ENCODE results near the gene LAPTM5. TPM values are rescaled to one million over a fixed set of nuclear protein-coding genes. Genes with fewer than 3 reads are reported as not detected.

LAPTM5 gene
- total RNA-seq, 1 experiment from 2014 or later: 1.5 TPM

GRCh38 chr1:30754684-30755171 is 2.8 kb downstream of the LAPTM5 start:
- CTCF ChIA-PET: no interaction called here
- H3K4me2 ChIP-seq (ENCODE audit: low read length): no peak overlapping the region
- peaks cover 0 to 20% of the 10 kb centered on the region in 2 experiments; a peak in 3 of 4 replicates for H3K4me1 ChIP-seq (ENCODE audit: control insufficient read depth in 1 of 2, insufficient read depth in 2 of 2, low read length in 2 of 2)
- no peak overlapping the region for H2AFZ ChIP-seq (ENCODE audit: low read depth, low read length, poor library complexity, severe bottlenecking)
- no peaks in the 10 kb centered on the region for H3K79me2 ChIP-seq (ENCODE audit: insufficient read depth, low read length)
- no peaks in the 10 kb centered on the region for H4K20me1 ChIP-seq (ENCODE audit: insufficient read depth)
- no peaks in the 10 kb centered on the region for H3K36me3 ChIP-seq (ENCODE audit: control insufficient read depth in 1 of 2, insufficient read depth in 2 of 2, low read length in 2 of 2)
- H3K27me3 ChIP-seq (ENCODE audit: insufficient read depth, low read length): no peaks in the 10 kb centered on the region
- POLR2A ChIA-PET: no interaction called here
- ATAC-seq (no peak), DNase-seq (ENCODE audit: low read depth, low spot score) (no peak)
- no peak overlapping the region for H3K9ac ChIP-seq (ENCODE audit: low read length)
- RAD21 ChIA-PET (ENCODE audit: low non-redundant PET in 1 of 2, low total read pairs in 2 of 2, uncharacterized antibody in 2 of 2, unreplicated experiment in 2 of 2): no interaction called here
- no peak overlapping the region for H3K4me3 ChIP-seq (replicated peaks in 1 of 2; ENCODE audit: low read depth in 1 of 2, low read length in 2 of 2)
- no peaks in the 10 kb centered on the region for H3K9me3 ChIP-seq (ENCODE audit: control insufficient read depth in 1 of 2, insufficient read depth in 1 of 2, low read depth in 1 of 2, low read length in 2 of 2)
- H3K27ac ChIP-seq (ENCODE audit: low read depth, low read length): no peak overlapping the region
- no peaks in the 10 kb centered on the region for H3K9me2 ChIP-seq (ENCODE audit: insufficient read depth)
- TF ChIP-seq POLR2A (IDR thresholded peaks at IDR 0.05; ENCODE audit: borderline replicate concordance, extremely low read depth, insufficient read depth, insufficient read length): no peak
- intact Hi-C loops (cut with micrococcal nuclease): no loop called here
- no TSS peak for BruUV-seq (replicated peaks)

- peaks cover 0 to 13% of the 10 kb centered on the region in 2 experiments; a peak in 3 of 4 replicates for H3K4me1 ChIP-seq (ENCODE audit: control insufficient read depth in 1 of 2, insufficient read depth in 2 of 2, low read length in 2 of 2)
- TF ChIP-seq, protein P1, sequence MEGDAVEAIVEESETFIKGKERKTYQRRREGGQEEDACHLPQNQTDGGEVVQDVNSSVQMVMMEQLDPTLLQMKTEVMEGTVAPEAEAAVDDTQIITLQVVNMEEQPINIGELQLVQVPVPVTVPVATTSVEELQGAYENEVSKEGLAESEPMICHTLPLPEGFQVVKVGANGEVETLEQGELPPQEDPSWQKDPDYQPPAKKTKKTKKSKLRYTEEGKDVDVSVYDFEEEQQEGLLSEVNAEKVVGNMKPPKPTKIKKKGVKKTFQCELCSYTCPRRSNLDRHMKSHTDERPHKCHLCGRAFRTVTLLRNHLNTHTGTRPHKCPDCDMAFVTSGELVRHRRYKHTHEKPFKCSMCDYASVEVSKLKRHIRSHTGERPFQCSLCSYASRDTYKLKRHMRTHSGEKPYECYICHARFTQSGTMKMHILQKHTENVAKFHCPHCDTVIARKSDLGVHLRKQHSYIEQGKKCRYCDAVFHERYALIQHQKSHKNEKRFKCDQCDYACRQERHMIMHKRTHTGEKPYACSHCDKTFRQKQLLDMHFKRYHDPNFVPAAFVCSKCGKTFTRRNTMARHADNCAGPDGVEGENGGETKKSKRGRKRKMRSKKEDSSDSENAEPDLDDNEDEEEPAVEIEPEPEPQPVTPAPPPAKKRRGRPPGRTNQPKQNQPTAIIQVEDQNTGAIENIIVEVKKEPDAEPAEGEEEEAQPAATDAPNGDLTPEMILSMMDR (IDR thresholded peaks at IDR 0.05 in 2 of 3, conservative IDR thresholded peaks at IDR 0.05 in 1 of 3; ENCODE audit: borderline replicate concordance in 1 of 3, insufficient read depth in 1 of 3, low read depth in 2 of 3, low read length in 2 of 3): no peak
- TF ChIP-seq MAX (IDR thresholded peaks at IDR 0.05) (no peak), ZNF274 (IDR thresholded peaks at IDR 0.05; ENCODE audit: low read depth, low read length) (no peak), SP1 (IDR thresholded peaks at IDR 0.05; ENCODE audit: low read depth) (no peak), YY1 (IDR thresholded peaks at IDR 0.05; ENCODE audit: extremely low read depth, insufficient replicate concordance, low read depth, low read length) (no peak), SIN3A (IDR thresholded peaks at IDR 0.05; ENCODE audit: low read depth) (no peak), SRF (IDR thresholded peaks at IDR 0.05; ENCODE audit: low read depth) (no peak), EGR1 (IDR thresholded peaks at IDR 0.05; ENCODE audit: low read depth) (no peak), POLR2A (IDR thresholded peaks at IDR 0.05; ENCODE audit: borderline replicate concordance, extremely low read depth, insufficient read depth, insufficient read length) (no peak), POLR2AphosphoS5 (IDR thresholded peaks at IDR 0.05; ENCODE audit: low read depth, low read length) (no peak), EZH2 (IDR thresholded peaks at IDR 0.05) (no peak), RAD21 (IDR thresholded peaks at IDR 0.05; ENCODE audit: low read depth) (no peak), CBX3 (IDR thresholded peaks at IDR 0.05; ENCODE audit: low read depth) (no peak), TCF7L2 (IDR thresholded peaks at IDR 0.05; ENCODE audit: borderline replicate concordance, extremely low read depth, insufficient read depth, insufficient read length) (no peak)
- TF ChIP-seq, protein P2, sequence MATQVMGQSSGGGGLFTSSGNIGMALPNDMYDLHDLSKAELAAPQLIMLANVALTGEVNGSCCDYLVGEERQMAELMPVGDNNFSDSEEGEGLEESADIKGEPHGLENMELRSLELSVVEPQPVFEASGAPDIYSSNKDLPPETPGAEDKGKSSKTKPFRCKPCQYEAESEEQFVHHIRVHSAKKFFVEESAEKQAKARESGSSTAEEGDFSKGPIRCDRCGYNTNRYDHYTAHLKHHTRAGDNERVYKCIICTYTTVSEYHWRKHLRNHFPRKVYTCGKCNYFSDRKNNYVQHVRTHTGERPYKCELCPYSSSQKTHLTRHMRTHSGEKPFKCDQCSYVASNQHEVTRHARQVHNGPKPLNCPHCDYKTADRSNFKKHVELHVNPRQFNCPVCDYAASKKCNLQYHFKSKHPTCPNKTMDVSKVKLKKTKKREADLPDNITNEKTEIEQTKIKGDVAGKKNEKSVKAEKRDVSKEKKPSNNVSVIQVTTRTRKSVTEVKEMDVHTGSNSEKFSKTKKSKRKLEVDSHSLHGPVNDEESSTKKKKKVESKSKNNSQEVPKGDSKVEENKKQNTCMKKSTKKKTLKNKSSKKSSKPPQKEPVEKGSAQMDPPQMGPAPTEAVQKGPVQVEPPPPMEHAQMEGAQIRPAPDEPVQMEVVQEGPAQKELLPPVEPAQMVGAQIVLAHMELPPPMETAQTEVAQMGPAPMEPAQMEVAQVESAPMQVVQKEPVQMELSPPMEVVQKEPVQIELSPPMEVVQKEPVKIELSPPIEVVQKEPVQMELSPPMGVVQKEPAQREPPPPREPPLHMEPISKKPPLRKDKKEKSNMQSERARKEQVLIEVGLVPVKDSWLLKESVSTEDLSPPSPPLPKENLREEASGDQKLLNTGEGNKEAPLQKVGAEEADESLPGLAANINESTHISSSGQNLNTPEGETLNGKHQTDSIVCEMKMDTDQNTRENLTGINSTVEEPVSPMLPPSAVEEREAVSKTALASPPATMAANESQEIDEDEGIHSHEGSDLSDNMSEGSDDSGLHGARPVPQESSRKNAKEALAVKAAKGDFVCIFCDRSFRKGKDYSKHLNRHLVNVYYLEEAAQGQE (IDR thresholded peaks at IDR 0.05; ENCODE audit: low read depth): no peak
- TF ChIP-seq, protein P3, sequence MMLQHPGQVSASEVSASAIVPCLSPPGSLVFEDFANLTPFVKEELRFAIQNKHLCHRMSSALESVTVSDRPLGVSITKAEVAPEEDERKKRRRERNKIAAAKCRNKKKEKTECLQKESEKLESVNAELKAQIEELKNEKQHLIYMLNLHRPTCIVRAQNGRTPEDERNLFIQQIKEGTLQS (IDR thresholded peaks at IDR 0.05): no peak
These were observed 3.9 kb downstream of the LAPTM5 start for GRCh38 chr1:30753660-30754123.

More at GRCh38 chr1:30753660-30754123, 3.9 kb downstream of the LAPTM5 start:
- H2AFZ ChIP-seq (ENCODE audit: low read depth, low read length, poor library complexity, severe bottlenecking): no peak overlapping the region
- BruUV-seq (replicated peaks): no TSS peak
- no peaks in the 10 kb centered on the region for H4K20me1 ChIP-seq (ENCODE audit: insufficient read depth)
- H3K4me3 ChIP-seq (replicated peaks in 1 of 2; ENCODE audit: low read depth in 1 of 2, low read length in 2 of 2): no peak overlapping the region
- H3K9me3 ChIP-seq (ENCODE audit: control insufficient read depth in 1 of 2, insufficient read depth in 1 of 2, low read depth in 1 of 2, low read length in 2 of 2): no peaks in the 10 kb centered on the region
- no peaks in the 10 kb centered on the region for H3K36me3 ChIP-seq (ENCODE audit: control insufficient read depth in 1 of 2, insufficient read depth in 2 of 2, low read length in 2 of 2)
- no peaks in the 10 kb centered on the region for H3K79me2 ChIP-seq (ENCODE audit: insufficient read depth, low read length)
- ChIA-PET POLR2A (no interaction called here), CTCF (no interaction called here), RAD21 (ENCODE audit: low non-redundant PET in 1 of 2, low total read pairs in 2 of 2, uncharacterized antibody in 2 of 2, unreplicated experiment in 2 of 2) (no interaction called here)
- DNase-seq (ENCODE audit: low read depth, low spot score) (no peak), ATAC-seq (no peak)
- H3K27me3 ChIP-seq (ENCODE audit: insufficient read depth, low read length): no peaks in the 10 kb centered on the region
- no peak overlapping the region for H3K27ac ChIP-seq (ENCODE audit: low read depth, low read length)
- intact Hi-C loops (cut with micrococcal nuclease): no loop called here
- H3K4me2 ChIP-seq (ENCODE audit: low read length): no peak overlapping the region
- H3K9ac ChIP-seq (ENCODE audit: low read length): no peak overlapping the region
- no peaks in the 10 kb centered on the region for H3K9me2 ChIP-seq (ENCODE audit: insufficient read depth)

Data from HCT116 (cell line).